Tibial nerve (tissue), 4 donors: Measurements from ENCODE around the gene ELL. TPM values are rescaled to one million over a fixed set of nuclear protein-coding genes. Genes with fewer than 3 reads are reported as not detected.

Experiments used
- DNase-seq, 2 donors: peaks; one replicate each; pipeline ENCODE4 v3.0.0-alpha.2; 2019; ENCODE audit warnings: low spot score in 2 of 2
- H3K27ac ChIP-seq, 4 donors: fragments of 200-600 bp; sonication (generic) in 3 of 4; one replicate each; pipeline ENCODE4 v1.5.1; 2017 to 2019; ENCODE audit warnings: mild to moderate bottlenecking in 1 of 4
- H3K27me3 ChIP-seq, 2 donors: fragments of 200-600 bp; sonication (generic) in 1 of 2; one replicate each; pipeline versions ENCODE4 v1.5.1 to v1.6.0; 2017 to 2019
- H3K36me3 ChIP-seq, 3 donors: fragments of 200-600 bp; sonication (generic); one replicate each; pipeline ENCODE4 v1.5.1; 2018 to 2019
- H3K4me1 ChIP-seq, 4 donors: fragments of 200-600 bp; sonication (generic) in 3 of 4; one replicate each; pipeline ENCODE4 v1.5.1; 2017 to 2019
- H3K4me3 ChIP-seq, 4 donors: fragments of 200-600 bp; sonication (generic) in 3 of 4; one replicate each; pipeline ENCODE4 v1.5.1; 2017 to 2019; ENCODE audit warnings: mild to moderate bottlenecking in 1 of 4, moderate library complexity in 1 of 4
- H3K9me3 ChIP-seq, 4 donors: fragments of 200-600 bp; sonication (generic) in 3 of 4; one replicate each; pipeline ENCODE4 v1.5.1; 2017 to 2019
- CTCF ChIP-seq, 5 experiments: fragments of 200-600 bp in 3 of 5; fragments of 450-650 bp in 2 of 5; sonication (generic) in 3 of 5; IDR thresholded peaks; one replicate each; pipeline ENCODE4 v1.5.1; 2016 to 2019; ENCODE audit warnings: antibody characterized with exemption in 5 of 5, mild to moderate bottlenecking in 3 of 5, moderate library complexity in 2 of 5
- EP300 ChIP-seq, 2 donors: sonication (generic); formaldehyde crosslinking; IDR thresholded peaks; one replicate each; pipeline ENCODE4 v1.6.1; 2017; ENCODE audit warnings: antibody characterized with exemption in 2 of 2, mild to moderate bottlenecking in 1 of 2
- POLR2A ChIP-seq, 2 donors: fragments of 450-650 bp; IDR thresholded peaks; one replicate each; pipeline ENCODE4 v1.6.1; 2017; ENCODE audit warnings: antibody characterized with exemption in 2 of 2, mild to moderate bottlenecking in 2 of 2, moderate library complexity in 2 of 2
- WGBS, 2 donors: methylation state at CpG; one replicate each; pipeline ENCODE4 v1.1.5; 2018; 5-methylcytosine and 5-hydroxymethylcytosine counted together
- total RNA-seq, 4 donors: library from RNA; depleted of rRNA; stranded (reverse); fragments of >200 nt; gene quantifications; one replicate each; pipeline ENCODE4 v1.1.0, GENCODE V29; 2016

ELL gene
- total RNA-seq, 4 donors from 2014 or later: 13.8 to 45.9 (median 26.0) TPM

- no peaks in the 10 kb centered on the region for H3K27me3 ChIP-seq
- peak overlapping the region; percentile 92 to 95 (median 94) for H3K27ac ChIP-seq
- peaks cover 0 to 18% (median 0%) of the 10 kb centered on the region in 3 donors for H3K36me3 ChIP-seq
- H3K9me3 ChIP-seq: no peaks in the 10 kb centered on the region
- DNase-seq: no peak
- TF ChIP-seq EP300 (IDR thresholded peaks at IDR 0.05) (no peak), POLR2A (IDR thresholded peaks at IDR 0.05) (no peak), CTCF (IDR thresholded peaks at IDR 0.05) (no peak)
- H3K4me3 ChIP-seq: peak overlapping the region; percentile 70 to 98 (median 82)
- peaks cover 0 to 37% (median 13%) of the 10 kb centered on the region in 4 donors for H3K4me1 ChIP-seq
- 39 to 43% methylated on average over 3 of the region's 3 CpGs for WGBS, 2 donors
Observed at GRCh38 chr19:18558604-18559003, 36.7 kb upstream of the ELL start.

GRCh38 chr19:18558202-18558555 lies 36.3 kb upstream of the ELL start:
- TF ChIP-seq CTCF (IDR thresholded peaks at IDR 0.05): no peak
- TF ChIP-seq POLR2A (IDR thresholded peaks at IDR 0.05): no peak
- TF ChIP-seq EP300 (IDR thresholded peaks at IDR 0.05): no peak
- 2 to 3% methylated on average over 10 to 11 of the region's 11 CpGs for WGBS, 2 donors

GRCh38 chr19:18557411-18558201 lies 35.7 kb upstream of the ELL start, which contains the start of gene KXD1:
TSS of gene KXD1 (plus strand) at chr19:18557870. CDS start at chr19:18562057, 4,187 bp downstream.
- Histone ChIP-seq H3K9me3 (no peaks in the 10 kb centered on the region), H3K27ac (peak within 1 kb of the TSS; percentile 92 to 95 (median 94)), H3K4me3 (peak within 1 kb of the TSS; percentile 70 to 98 (median 82)), H3K4me1 (peaks cover 0 to 33% (median 12%) of the 10 kb centered on the region in 4 donors), H3K36me3 (peaks cover 0 to 8% (median 0%) of the 10 kb centered on the region in 3 donors), H3K27me3 (no peaks in the 10 kb centered on the region)
- 2 to 3% methylated on average over 27 to 33 of the region's 58 CpGs for WGBS, 2 donors
- TF ChIP-seq EP300 (IDR thresholded peaks at IDR 0.05) (peak; percentile 92 to 93), POLR2A (IDR thresholded peaks at IDR 0.05) (peak; percentile 74 to 84), CTCF (IDR thresholded peaks at IDR 0.05) (peak in 1 of 5 experiments; percentile 30)
- DNase-seq: peak; percentile 93 to 94

More at GRCh38 chr19:18558202-18558555, 36.3 kb upstream of the ELL start:
- peak overlapping the region; percentile 70 to 98 (median 82) for H3K4me3 ChIP-seq
- H3K36me3 ChIP-seq: peaks cover 0 to 14% (median 0%) of the 10 kb centered on the region in 3 donors
- DNase-seq: no peak
- H3K27ac ChIP-seq: peak overlapping the region; percentile 92 to 95 (median 94)
- H3K4me1 ChIP-seq: peaks cover 0 to 37% (median 13%) of the 10 kb centered on the region in 4 donors
- H3K27me3 ChIP-seq: no peaks in the 10 kb centered on the region
- H3K9me3 ChIP-seq: no peaks in the 10 kb centered on the region

GRCh38 chr19:18551631-18552030 lies 29.8 kb upstream of the ELL start:
- no peaks in the 10 kb centered on the region for H3K36me3 ChIP-seq
- WGBS, 2 donors: 66 to 67% methylated on average over 6 of the region's 6 CpGs

More at GRCh38 chr19:18551631-18552030, 29.8 kb upstream of the ELL start:
- H3K9me3 ChIP-seq: no peaks in the 10 kb centered on the region
- no peaks in the 10 kb centered on the region for H3K4me1 ChIP-seq
- TF ChIP-seq EP300 (IDR thresholded peaks at IDR 0.05) (no peak), POLR2A (IDR thresholded peaks at IDR 0.05) (no peak), CTCF (IDR thresholded peaks at IDR 0.05) (no peak)
- no peaks in the 10 kb centered on the region for H3K27me3 ChIP-seq
- H3K4me3 ChIP-seq: no peak overlapping the region
- H3K27ac ChIP-seq: no peak overlapping the region
- no peak for DNase-seq
